ENCODE data around the gene CD63. TPM values are rescaled to one million over a fixed set of nuclear protein-coding genes. Genes with fewer than 3 reads are reported as not detected.

CD63 gene
- total RNA-seq, 2 experiments from 2014 or later, result 222 to 288 TPM

- no peak for ATAC-seq
- peaks cover 8% of the 10 kb centered on the region for H3K27me3 Mint-ChIP-seq
- no peak overlapping the region for H3K4me3 Mint-ChIP-seq
- peaks cover 14% of the 10 kb centered on the region for H3K36me3 Mint-ChIP-seq
- H3K27ac Mint-ChIP-seq, result no peak overlapping the region
- no peaks in the 10 kb centered on the region for H3K9me3 Mint-ChIP-seq (ENCODE audit: low read depth)
- no peak for DNase-seq
- H3K4me1 Mint-ChIP-seq, result peaks cover 28% of the 10 kb centered on the region
- CTCF ChIA-PET, result interaction anchor here (0.6 to 3.1 kb wide), 5 partner anchors 8 to 184 kb away, joined by 3 to 30 read pairs (median 4); partner anchors contain the start of gene DGKA
Measured at GRCh38 chr12:55746174-55746912, 17.5 kb upstream of the CD63 start.

GRCh38 chr12:55745361-55746173, 16.8 kb upstream of the CD63 start:
- no peak for ATAC-seq

DNA sequence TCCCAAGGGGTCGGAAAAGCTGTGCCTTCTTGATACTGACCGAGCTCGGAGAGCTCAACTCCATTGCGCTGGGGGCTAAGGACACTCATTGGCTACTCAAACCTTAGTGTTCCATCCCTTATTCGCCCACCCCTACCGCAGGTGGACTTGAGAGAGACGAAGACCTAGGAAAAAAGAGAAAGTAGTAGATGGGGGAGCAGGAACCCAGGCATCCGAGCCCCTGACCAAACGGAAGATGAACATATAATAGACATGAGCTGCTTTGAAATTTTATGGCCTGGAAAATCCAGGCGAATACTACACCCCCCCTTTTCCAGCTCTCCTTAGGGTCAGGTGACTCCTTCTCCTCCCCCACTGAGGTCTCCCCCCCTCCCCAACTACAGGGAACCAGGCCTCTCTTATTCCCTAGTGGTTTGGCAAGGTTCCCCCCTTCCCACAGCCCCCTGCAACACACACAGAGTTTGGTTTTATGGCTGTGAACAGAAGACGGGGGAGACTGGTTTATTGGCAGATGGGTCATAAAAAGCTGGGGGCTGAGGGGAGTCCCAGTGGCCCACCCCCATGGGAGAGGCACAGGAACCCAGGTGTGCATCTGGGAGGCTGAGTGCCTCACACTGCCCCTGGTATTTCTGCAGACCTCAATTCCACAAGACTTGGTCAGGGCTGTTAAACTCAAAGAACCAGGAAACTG, 15.7 kb upstream of the CD63 start:
- H3K27ac Mint-ChIP-seq, result no peak overlapping the region
- no peak for ATAC-seq

More at GRCh38 chr12:55745361-55746173, 16.8 kb upstream of the CD63 start:
- DNase-seq, result no peak
- peaks cover 28% of the 10 kb centered on the region for H3K4me1 Mint-ChIP-seq
- no peak overlapping the region for H3K4me3 Mint-ChIP-seq
- H3K36me3 Mint-ChIP-seq, result peaks cover 12% of the 10 kb centered on the region
- CTCF ChIA-PET, result interaction anchor here (0.6 to 1.8 kb wide), 5 partner anchors 21 to 181 kb away, joined by 3 to 5 read pairs (median 3); partner anchors contain the start of gene DNAJC14
- peaks cover 8% of the 10 kb centered on the region for H3K27me3 Mint-ChIP-seq
- H3K27ac Mint-ChIP-seq, result no peak overlapping the region
- H3K9me3 Mint-ChIP-seq (ENCODE audit: low read depth), result no peaks in the 10 kb centered on the region

DNA sequence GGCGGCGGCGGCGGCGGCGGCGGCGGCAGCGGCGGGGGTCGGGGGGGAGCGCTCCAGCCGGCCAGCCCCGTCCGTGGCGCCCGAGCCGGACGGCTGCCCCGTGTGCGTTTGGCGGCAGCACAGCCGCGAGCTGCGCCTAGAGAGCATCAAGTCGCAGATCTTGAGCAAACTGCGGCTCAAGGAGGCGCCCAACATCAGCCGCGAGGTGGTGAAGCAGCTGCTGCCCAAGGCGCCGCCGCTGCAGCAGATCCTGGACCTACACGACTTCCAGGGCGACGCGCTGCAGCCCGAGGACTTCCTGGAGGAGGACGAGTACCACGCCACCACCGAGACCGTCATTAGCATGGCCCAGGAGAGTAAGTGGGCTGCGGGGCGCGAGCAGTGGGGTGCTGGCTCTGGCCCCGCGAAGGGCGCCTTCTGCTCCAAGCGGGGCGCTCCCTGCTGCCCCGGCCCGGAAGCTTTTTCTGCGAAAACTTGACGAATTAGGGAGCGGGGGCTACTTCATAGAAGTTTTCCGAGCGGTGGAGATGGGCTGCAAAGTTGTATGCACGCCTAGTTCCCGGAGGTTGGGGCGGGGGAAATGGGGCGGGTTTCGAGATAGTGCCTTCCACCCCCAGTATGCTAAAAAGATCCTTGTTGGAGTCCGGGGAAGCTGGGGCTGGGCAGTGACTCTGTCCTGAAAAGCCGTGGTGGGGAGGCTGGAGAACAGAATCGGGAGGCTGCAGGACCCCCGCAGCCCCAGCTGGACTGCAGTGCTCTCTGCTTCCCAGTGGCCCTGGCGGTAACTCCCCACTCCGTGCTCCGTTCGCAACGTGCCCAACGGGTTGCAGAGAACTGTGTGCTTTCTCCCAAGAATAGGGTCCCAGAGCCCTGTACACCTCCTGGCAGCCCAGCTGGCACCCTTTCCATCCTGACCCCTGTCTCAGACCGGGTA, 14.9 kb upstream of the CD63 start:
- ATAC-seq, result peak; percentile 46
- peaks cover 31% of the 10 kb centered on the region for H3K4me1 Mint-ChIP-seq
- peak; percentile 72 for DNase-seq
- no peaks in the 10 kb centered on the region for H3K9me3 Mint-ChIP-seq (ENCODE audit: low read depth)
- peaks cover 8% of the 10 kb centered on the region for H3K27me3 Mint-ChIP-seq
- peak overlapping the region; percentile 84 for H3K4me3 Mint-ChIP-seq
- peak overlapping the region; percentile 26 for H3K27ac Mint-ChIP-seq
- peaks cover 6% of the 10 kb centered on the region for H3K36me3 Mint-ChIP-seq
- CTCF ChIA-PET, result interaction anchor here (0.7 to 3.1 kb wide), 14 partner anchors 9 to 195 kb away, joined by 3 to 17 read pairs (median 4); partner anchors contain the start of gene DNAJC14

More for the DNA sequence above, 15.7 kb upstream of the CD63 start:
- H3K9me3 Mint-ChIP-seq (ENCODE audit: low read depth), result no peaks in the 10 kb centered on the region
- H3K4me1 Mint-ChIP-seq, result peaks cover 28% of the 10 kb centered on the region
- peaks cover 8% of the 10 kb centered on the region for H3K27me3 Mint-ChIP-seq
- H3K4me3 Mint-ChIP-seq, result peak overlapping the region; percentile 84
- DNase-seq, result no peak
- CTCF ChIA-PET, result interaction anchor here (1.0 to 3.1 kb wide), 13 partner anchors 8 to 194 kb away, joined by 3 to 17 read pairs (median 4); partner anchors contain the start of gene DNAJC14
- peaks cover 10% of the 10 kb centered on the region for H3K36me3 Mint-ChIP-seq

DNA sequence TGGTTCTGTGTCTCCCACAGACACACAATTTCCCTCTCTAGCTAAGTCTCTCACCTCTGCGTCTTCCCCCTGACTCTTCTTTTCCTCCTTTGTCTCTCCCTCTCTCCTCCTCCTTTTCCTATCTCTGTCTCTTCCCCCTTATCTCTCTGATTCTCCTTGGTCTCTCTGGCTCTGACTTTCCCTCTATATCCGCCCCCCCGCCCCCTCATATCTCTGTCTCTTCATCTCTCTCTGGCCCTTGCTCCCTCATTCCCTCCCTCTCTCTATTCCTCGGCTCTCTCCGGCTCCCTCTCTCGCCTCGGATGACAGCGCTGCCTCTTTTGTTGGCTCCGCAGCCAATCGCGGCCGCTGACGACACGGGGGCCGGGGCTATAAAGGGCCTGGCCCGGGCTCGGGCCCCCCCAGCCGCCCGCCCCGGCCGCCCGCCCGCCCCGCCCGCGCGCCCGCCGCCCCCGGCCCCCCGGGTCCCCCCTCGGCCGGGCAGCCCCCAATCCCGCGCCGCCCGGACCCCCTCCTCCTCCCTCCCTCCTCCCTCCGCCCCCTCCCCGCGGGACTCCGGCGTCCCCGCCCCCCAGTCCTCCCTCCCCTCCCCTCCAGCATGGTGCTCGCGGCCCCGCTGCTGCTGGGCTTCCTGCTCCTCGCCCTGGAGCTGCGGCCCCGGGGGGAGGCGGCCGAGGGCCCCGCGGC, 14.1 kb upstream of the CD63 start, which contains the start of gene GDF11:
Gene GDF11 (plus strand): TSS at position 404 of the 687 bp plus-strand sequence. CDS start 195 bp downstream, at position 599.
- peak within 1 kb of the TSS; percentile 41 for H3K27ac Mint-ChIP-seq
- H3K9me3 Mint-ChIP-seq (ENCODE audit: low read depth), result no peaks in the 10 kb centered on the region
- peaks cover 36% of the 10 kb centered on the region for H3K4me1 Mint-ChIP-seq
- ATAC-seq (peak; percentile 69), DNase-seq (peak; percentile 83)
- H3K4me3 Mint-ChIP-seq, result peak within 1 kb of the TSS; percentile 84
- CTCF ChIA-PET, result interaction anchor here (0.7 to 3.1 kb wide), 10 partner anchors 10 to 197 kb away, joined by 3 to 17 read pairs (median 6); no protein-coding TSS in a partner anchor
- H3K36me3 Mint-ChIP-seq, result peaks cover 4% of the 10 kb centered on the region
- H3K27me3 Mint-ChIP-seq, result peaks cover 8% of the 10 kb centered on the region

GRCh38 chr12:55741931-55742680, 13.3 kb upstream of the CD63 start:
- H3K9me3 Mint-ChIP-seq (ENCODE audit: low read depth), result no peaks in the 10 kb centered on the region
- H3K27me3 Mint-ChIP-seq, result peaks cover 8% of the 10 kb centered on the region
- H3K4me1 Mint-ChIP-seq, result peaks cover 44% of the 10 kb centered on the region
- peak overlapping the region; percentile 41 for H3K27ac Mint-ChIP-seq
- CTCF ChIA-PET, result interaction anchor here (0.9 to 6.2 kb wide), 5 partner anchors 10 to 197 kb away, joined by 3 to 66 read pairs (median 17); partner anchors contain the start of genes DGKA and PYM1
- no peak for ATAC-seq
- H3K36me3 Mint-ChIP-seq, result no peaks in the 10 kb centered on the region
- peak overlapping the region; percentile 74 for H3K4me3 Mint-ChIP-seq
- no peak for DNase-seq

DNA sequence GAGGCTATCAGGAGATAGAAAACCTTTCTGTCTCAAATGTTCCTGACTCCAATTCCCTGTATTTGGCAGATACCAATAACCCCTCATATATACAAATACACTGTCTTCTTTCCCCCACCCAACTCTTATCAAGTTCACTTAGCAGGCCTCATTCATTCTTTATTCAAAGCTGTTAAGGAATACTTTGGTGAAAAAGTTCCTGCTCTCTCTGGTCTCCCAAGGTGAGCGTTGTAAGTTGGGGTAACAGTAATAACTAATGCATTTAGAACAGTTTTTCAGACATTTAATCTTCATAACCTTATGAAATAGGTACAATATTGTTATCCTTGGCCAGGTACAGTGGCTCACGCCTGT, 10.2 kb upstream of the CD63 start:
- Mint-ChIP-seq H3K4me3 (peak overlapping the region; percentile 80), H3K9me3 (ENCODE audit: low read depth) (no peaks in the 10 kb centered on the region), H3K27ac (no peak overlapping the region), H3K27me3 (peaks cover 8% of the 10 kb centered on the region), H3K4me1 (peaks cover 33% of the 10 kb centered on the region), H3K36me3 (no peaks in the 10 kb centered on the region)
- CTCF ChIA-PET, result interaction anchor here (0.9 to 9.1 kb wide), 55 partner anchors 9 to 731 kb away, joined by 3 to 233 read pairs (median 6); partner anchors contain the start of genes ANKRD52, BLOC1S1, CD63 and DGKA
- DNase-seq (no peak), ATAC-seq (no peak)

- Mint-ChIP-seq H3K4me1 (peaks cover 31% of the 10 kb centered on the region), H3K9me3 (ENCODE audit: low read depth) (no peaks in the 10 kb centered on the region), H3K27me3 (peaks cover 8% of the 10 kb centered on the region), H3K27ac (peak overlapping the region; percentile 88), H3K4me3 (peak overlapping the region; percentile 80), H3K36me3 (no peaks in the 10 kb centered on the region)
- DNase-seq (peak; percentile 93), ATAC-seq (peak; percentile 75)
- CTCF ChIA-PET, result interaction anchor here (0.6 to 9.1 kb wide), 69 partner anchors 9 to 732 kb away, joined by 3 to 233 read pairs (median 4); partner anchors contain the start of genes ANKRD52, BLOC1S1, CD63 and DGKA
Measured at GRCh38 chr12:55738123-55739024, 9.6 kb upstream of the CD63 start.

- peak; percentile 22 for ATAC-seq
- no peak for DNase-seq
- Mint-ChIP-seq H3K9me3 (ENCODE audit: low read depth) (no peaks in the 10 kb centered on the region), H3K4me1 (peaks cover 30% of the 10 kb centered on the region), H3K27ac (peak overlapping the region; percentile 88), H3K36me3 (no peaks in the 10 kb centered on the region), H3K4me3 (peak overlapping the region; percentile 80), H3K27me3 (peaks cover 8% of the 10 kb centered on the region)
- CTCF ChIA-PET, result interaction anchor here (0.6 to 9.1 kb wide), 46 partner anchors 9 to 617 kb away, joined by 3 to 233 read pairs (median 6); partner anchors contain the start of genes BLOC1S1, CD63, DGKA and MYL6
Measured at GRCh38 chr12:55737581-55738122, 8.8 kb upstream of the CD63 start.

All from activated CD8-positive, alpha-beta memory T cell treated with anti-CD3 and anti-CD28 coated beads, Interleukin-2, amount 10 ng/mL, durations not matched to agents 7 days and 5 days (primary cell).